Stimulated activated CD8-positive, alpha-beta memory T cell treated with anti-CD3 and anti-CD28 coated beads, Interleukin-7, amount 100 ng/mL, for 48 hours (primary cell): ENCODE results near the gene GDF11.

Source experiments
- DNase-seq, 2 donors: peaks; one replicate each; pipeline ENCODE4 v3.0.0-alpha.2; 2020; ENCODE audit warnings: low read depth in 1 of 2; ENCODE audit errors: extremely low read depth in 1 of 2

Gene GDF11

GRCh38 chr12:55721601-55722213 is 21.2 kb upstream of the GDF11 start:
- no peak for DNase-seq

- DNase-seq: no peak
These were observed 20.0 kb upstream of the GDF11 start for GRCh38 chr12:55722948-55723347.

GRCh38 chr12:55723516-55724225 is 19.3 kb upstream of the GDF11 start:
- no peak for DNase-seq

GRCh38 chr12:55724226-55724939 is 18.5 kb upstream of the GDF11 start:
- DNase-seq: peak; percentile 35 to 57

- DNase-seq: no peak
These were observed 18.0 kb upstream of the GDF11 start for GRCh38 chr12:55724940-55725309.

GRCh38 chr12:55725556-55725955 is 17.4 kb upstream of the GDF11 start:
- DNase-seq: no peak

GRCh38 chr12:55726971-55727370 is 16.0 kb upstream of the GDF11 start:
- DNase-seq: no peak

- DNase-seq: no peak
These were observed 15.2 kb upstream of the GDF11 start for GRCh38 chr12:55727643-55728185.

- no peak for DNase-seq
These were observed 14.6 kb upstream of the GDF11 start for GRCh38 chr12:55728186-55728938.

GRCh38 chr12:55728939-55729818 is 13.7 kb upstream of the GDF11 start, which contains the start of gene CD63:
TSS of gene CD63 (minus strand) at chr12:55729009. CDS start at chr12:55728341, 668 bp downstream.
- peak; percentile 75 to 82 for DNase-seq

GRCh38 chr12:55729819-55730818 is 12.8 kb upstream of the GDF11 start:
- no peak for DNase-seq

GRCh38 chr12:55732288-55732687 is 10.6 kb upstream of the GDF11 start:
- no peak for DNase-seq

GRCh38 chr12:55733021-55733555 is 9.8 kb upstream of the GDF11 start:
- no peak for DNase-seq

- DNase-seq: no peak
These were observed 9.1 kb upstream of the GDF11 start for GRCh38 chr12:55733858-55734257.

- DNase-seq: no peak
These were observed 8.3 kb upstream of the GDF11 start for GRCh38 chr12:55734595-55734994.

GRCh38 chr12:55736076-55736475 is 6.8 kb upstream of the GDF11 start:
- DNase-seq: no peak

GRCh38 chr12:55736780-55737580 is 5.9 kb upstream of the GDF11 start:
- DNase-seq: peak; percentile 24 to 46
